ENCODE data around the gene FMN2.

Gene FMN2

DNA sequence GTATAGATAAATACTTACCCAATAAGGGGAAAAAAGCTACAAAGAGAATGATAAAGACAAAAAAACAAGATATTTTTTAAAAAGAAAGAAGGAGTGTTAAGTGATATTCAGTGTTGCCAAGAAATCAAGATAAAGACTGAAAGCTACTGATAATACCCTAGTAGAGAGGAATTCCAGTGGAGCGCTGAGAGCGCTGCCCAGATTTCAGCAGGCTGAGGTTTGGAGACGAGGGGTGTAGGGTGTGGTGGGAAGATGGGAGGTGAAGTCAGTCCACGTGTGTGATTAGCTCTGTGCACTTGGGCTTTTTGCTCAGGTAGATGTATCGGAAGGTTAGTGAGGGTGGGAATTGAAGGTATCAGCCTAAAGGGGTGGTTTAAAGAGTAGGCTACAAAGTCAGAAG, 47.8 kb downstream of the FMN2 start:
- Histone ChIP-seq H3K27ac (ENCODE audit: low read length) (no peak overlapping the region), H3K27me3 (ENCODE audit: low read depth, low read length) (peaks cover 3% of the 10 kb centered on the region; the same call in 1 of the 2 replicates), H3K79me2 (ENCODE audit: low read length) (no peaks in the 10 kb centered on the region), H3K36me3 (replicated peaks; ENCODE audit: low read depth, low read length) (no peaks in the 10 kb centered on the region), H2AFZ (ENCODE audit: low read depth, low read length) (no peak overlapping the region), H3K4me2 (ENCODE audit: low read length) (no peak overlapping the region), H3K4me3 (ENCODE audit: low read length) (no peak overlapping the region), H4K20me1 (ENCODE audit: insufficient read depth, low read length) (no peaks in the 10 kb centered on the region), H3K9ac (ENCODE audit: low read length) (no peak overlapping the region), H3K9me3 (ENCODE audit: insufficient read depth, low read length) (no peaks in the 10 kb centered on the region), H3K4me1 (ENCODE audit: low read length) (no peaks in the 10 kb centered on the region)
- TF ChIP-seq EZH2phosphoT487 (IDR thresholded peaks at IDR 0.05; ENCODE audit: low read depth), result no peak
- TF ChIP-seq CTCF (IDR thresholded peaks at IDR 0.05; ENCODE audit: low read depth, low read length), result no peak

GRCh38 chr1:240145120-240145519, 53.4 kb downstream of the FMN2 start:
- Histone ChIP-seq H3K27ac (ENCODE audit: low read length) (no peak overlapping the region), H2AFZ (ENCODE audit: low read depth, low read length) (no peak overlapping the region), H3K9ac (ENCODE audit: low read length) (no peak overlapping the region), H3K27me3 (ENCODE audit: low read depth, low read length) (peaks cover 9% of the 10 kb centered on the region; the same call in 1 of the 2 replicates), H3K9me3 (ENCODE audit: insufficient read depth, low read length) (no peaks in the 10 kb centered on the region), H3K4me1 (ENCODE audit: low read length) (no peaks in the 10 kb centered on the region), H3K4me2 (ENCODE audit: low read length) (no peak overlapping the region), H3K79me2 (ENCODE audit: low read length) (no peaks in the 10 kb centered on the region), H3K4me3 (ENCODE audit: low read length) (no peak overlapping the region), H4K20me1 (ENCODE audit: insufficient read depth, low read length) (no peaks in the 10 kb centered on the region), H3K36me3 (replicated peaks; ENCODE audit: low read depth, low read length) (no peaks in the 10 kb centered on the region)
- TF ChIP-seq EZH2phosphoT487 (IDR thresholded peaks at IDR 0.05; ENCODE audit: low read depth), result no peak
- TF ChIP-seq CTCF (IDR thresholded peaks at IDR 0.05; ENCODE audit: low read depth, low read length), result no peak

- H3K79me2 ChIP-seq (ENCODE audit: low read length), result no peaks in the 10 kb centered on the region
- H3K27ac ChIP-seq (ENCODE audit: low read length), result no peak overlapping the region
- H3K4me1 ChIP-seq (ENCODE audit: low read length), result no peaks in the 10 kb centered on the region
- peaks cover 9% of the 10 kb centered on the region; the same call in 1 of the 2 replicates for H3K27me3 ChIP-seq (ENCODE audit: low read depth, low read length)
- no peaks in the 10 kb centered on the region for H3K9me3 ChIP-seq (ENCODE audit: insufficient read depth, low read length)
- no peaks in the 10 kb centered on the region for H4K20me1 ChIP-seq (ENCODE audit: insufficient read depth, low read length)
- H3K4me3 ChIP-seq (ENCODE audit: low read length), result no peak overlapping the region
- TF ChIP-seq EZH2phosphoT487 (IDR thresholded peaks at IDR 0.05; ENCODE audit: low read depth) (no peak), CTCF (IDR thresholded peaks at IDR 0.05; ENCODE audit: low read depth, low read length) (no peak)
- H2AFZ ChIP-seq (ENCODE audit: low read depth, low read length), result no peak overlapping the region
- no peaks in the 10 kb centered on the region for H3K36me3 ChIP-seq (replicated peaks; ENCODE audit: low read depth, low read length)
- no peak overlapping the region for H3K4me2 ChIP-seq (ENCODE audit: low read length)
- H3K9ac ChIP-seq (ENCODE audit: low read length), result no peak overlapping the region
Observed at GRCh38 chr1:240148333-240148732, 56.6 kb downstream of the FMN2 start.

GRCh38 chr1:240149484-240150094, 57.9 kb downstream of the FMN2 start:
- H3K79me2 ChIP-seq (ENCODE audit: low read length), result no peaks in the 10 kb centered on the region
- H3K36me3 ChIP-seq (replicated peaks; ENCODE audit: low read depth, low read length), result no peaks in the 10 kb centered on the region
- no peak overlapping the region for H2AFZ ChIP-seq (ENCODE audit: low read depth, low read length)
- no peaks in the 10 kb centered on the region for H4K20me1 ChIP-seq (ENCODE audit: insufficient read depth, low read length)
- H3K4me2 ChIP-seq (ENCODE audit: low read length), result no peak overlapping the region
- no peak overlapping the region for H3K9ac ChIP-seq (ENCODE audit: low read length)
- H3K9me3 ChIP-seq (ENCODE audit: insufficient read depth, low read length), result no peaks in the 10 kb centered on the region
- H3K27me3 ChIP-seq (ENCODE audit: low read depth, low read length), result peaks cover 9% of the 10 kb centered on the region; the same call in 1 of the 2 replicates
- no peak overlapping the region for H3K4me3 ChIP-seq (ENCODE audit: low read length)
- peak; percentile 86 for TF ChIP-seq CTCF (IDR thresholded peaks at IDR 0.05; ENCODE audit: low read depth, low read length)
- no peak for TF ChIP-seq EZH2phosphoT487 (IDR thresholded peaks at IDR 0.05; ENCODE audit: low read depth)
- no peak overlapping the region for H3K27ac ChIP-seq (ENCODE audit: low read length)
- H3K4me1 ChIP-seq (ENCODE audit: low read length), result no peaks in the 10 kb centered on the region
